K562 (cell line): Measurements from ENCODE around the gene WNT8A. TPM values are rescaled to one million over a fixed set of nuclear protein-coding genes. Genes with fewer than 3 reads are reported as not detected.

Source experiments
- ATAC-seq: fragments of 200-7000 bp; cut with Tn5 transposase; 3 replicates; pipeline ENCODE4 v1.9.1; 2020; ENCODE audit warnings: moderate library complexity
- BruUV-seq: library from RNA; stranded (reverse); fragments of 400-500 nt; replicated peaks from 2 replicates; lab custom pipeline; 2021; lab: Mats Ljungman, UMichigan
- CTCF ChIA-PET: fragments of 300-600 bp; formaldehyde crosslinking; extraction: SDS; loops from one replicate; lab custom pipeline; 2021; ENCODE audit warnings: low intra/inter-chr PET ratio; lab: Yijun Ruan, JAX
- POLR2A ChIA-PET: fragments of 300-600, 350-650 bp; sonication (Branson Sonifier 250); formaldehyde crosslinking; extraction: SDS; loops from one replicate; lab custom pipeline; 2021; ENCODE audit warnings: antibody characterized with exemption, inconsistent platforms; lab: Yijun Ruan, JAX
- DNase-seq, 4 experiments: peaks; one replicate each; pipeline versions ENCODE4 v3.0.0 to v3.0.0-alpha.2; 2011 to 2018; ENCODE audit warnings: low spot score in 3 of 4, mixed read lengths in 3 of 4; ENCODE audit errors: extremely low read depth in 1 of 4
- FAIRE-seq: peaks from 2 replicates; lab custom pipeline; 2011; peaks lifted over from hg19 to GRCh38; lab: Jason Lieb, UNC
- H2AFZ ChIP-seq: 2 replicates; pipeline ENCODE4 v1.6.0; 2011; ENCODE audit warnings: low read depth, low read length, control low read depth, inconsistent platforms
- H3K27ac ChIP-seq: fragments of 200-600 bp; 3 replicates; pipeline ENCODE4 v1.8.0; 2011; ENCODE audit warnings: low read depth, mild to moderate bottlenecking, control low read depth, inconsistent platforms, low read length, moderate library complexity, mixed read lengths; ENCODE audit errors: extremely low read depth
- H3K27me3 ChIP-seq, 2 experiments: fragments of 300-600 bp in 1 of 2; 2 replicates in 1 of 2; 3 replicates in 1 of 2; pipeline versions ENCODE4 v1.6.0 to v1.8.0; 2011; ENCODE audit warnings: inconsistent platforms in 2 of 2, low read length in 2 of 2, mild to moderate bottlenecking in 1 of 2, mixed read lengths in 1 of 2, moderate library complexity in 1 of 2; ENCODE audit not compliant: control insufficient read depth in 2 of 2, insufficient read depth in 2 of 2
- H3K36me3 ChIP-seq: fragments of 300-600 bp; 3 replicates; pipeline ENCODE4 v1.8.0; 2011; ENCODE audit warnings: mild to moderate bottlenecking, low read length, inconsistent platforms; ENCODE audit not compliant: control insufficient read depth, insufficient read depth
- H3K4me1 ChIP-seq, 2 experiments: fragments of 200-600 bp in 1 of 2; replicated peaks in 1 of 2; 2 replicates in 1 of 2; 3 replicates in 1 of 2; pipeline versions ENCODE4 v1.5.1 to v1.8.0; 2011; ENCODE audit warnings: inconsistent platforms in 2 of 2, low read length in 2 of 2, mild to moderate bottlenecking in 1 of 2, mixed read lengths in 1 of 2, moderate library complexity in 1 of 2; ENCODE audit not compliant: control insufficient read depth in 2 of 2, insufficient read depth in 2 of 2
- H3K4me2 ChIP-seq: 2 replicates; pipeline ENCODE4 v1.6.1; 2011; ENCODE audit warnings: low read length, control low read depth, inconsistent platforms, mixed read lengths; ENCODE audit not compliant: insufficient read depth
- H3K4me3 ChIP-seq: fragments of 200-600 bp; sonication (generic), shearing (Covaris generic); 2 replicates; pipeline ENCODE4 v1.5.1; 2016; ENCODE audit warnings: control low read depth, inconsistent platforms
- H3K79me2 ChIP-seq: fragments of 200-600 bp; 3 replicates; pipeline ENCODE4 v1.8.0; 2011; ENCODE audit warnings: low read length, inconsistent platforms; ENCODE audit not compliant: control insufficient read depth, insufficient read depth
- H3K9ac ChIP-seq, 2 experiments: 2 replicates each; pipeline versions ENCODE4 v1.6.0 to v1.6.1; 2011; ENCODE audit warnings: low read depth in 2 of 2, low read length in 2 of 2, control low read depth in 1 of 2, inconsistent platforms in 1 of 2, mild to moderate bottlenecking in 1 of 2, mixed read lengths in 1 of 2; ENCODE audit not compliant: insufficient read depth in 1 of 2
- H3K9me1 ChIP-seq: one replicate; pipeline ENCODE4 v1.6.0; 2011; ENCODE audit warnings: inconsistent platforms, mild to moderate bottlenecking, low read length, moderate library complexity; ENCODE audit not compliant: control insufficient read depth, insufficient read depth
- H3K9me3 ChIP-seq: replicated peaks from 2 replicates; pipeline ENCODE4 v1.5.1; 2011; ENCODE audit warnings: low read depth, low read length, inconsistent platforms; ENCODE audit not compliant: control insufficient read depth, insufficient read depth
- H4K20me1 ChIP-seq: replicated peaks from 2 replicates; pipeline ENCODE4 v1.6.1; 2011; ENCODE audit warnings: low read length, inconsistent platforms, mixed read lengths; ENCODE audit not compliant: control insufficient read depth, insufficient read depth
- HNRNPK ChIP-seq: fragments of 200-400 bp; formaldehyde crosslinking; IDR thresholded peaks from one replicate; pipeline ENCODE4 v1.6.1; 2018; ENCODE audit warnings: mild to moderate bottlenecking, low read depth, low read length; ENCODE audit not compliant: poor library complexity, severe bottlenecking
- KDM2B ChIP-seq: fragments of 250-450 bp; sonication (Bioruptor Pico); IDR thresholded peaks from 2 replicates; pipeline ENCODE4 v1.8.0; 2021; ENCODE audit warnings: mild to moderate bottlenecking, moderate library complexity
- PHF21A ChIP-seq: fragments of 450-650 bp; IDR thresholded peaks from 2 replicates; pipeline ENCODE4 v1.6.1; 2017; ENCODE audit warnings: low read depth, borderline replicate concordance
- RUNX1 ChIP-seq: sonication (generic); IDR thresholded peaks from 2 replicates; pipeline ENCODE4 v1.6.1; 2016; ENCODE audit warnings: antibody characterized with exemption, low read depth
- XRCC5 ChIP-seq: fragments of 200-400 bp; formaldehyde crosslinking; IDR thresholded peaks from 2 replicates; pipeline ENCODE4 v1.6.1; 2017; ENCODE audit warnings: low read depth, mild to moderate bottlenecking, low read length
- ZC3H11A ChIP-seq: IDR thresholded peaks from 2 replicates; pipeline ENCODE4 v1.6.1; 2012; ENCODE audit warnings: low read depth, low read length, improper control_type of control experiment
- WGBS: fragments of 100-300 bp; shearing (Covaris generic); methylation state at CpG from one replicate; pipeline ENCODE4 v1.1.6; 2016; ENCODE audit warnings: low coverage, mixed read lengths; ENCODE audit not compliant: insufficient coverage; ENCODE audit errors: missing lambda C conversion rate; 5-methylcytosine and 5-hydroxymethylcytosine counted together
- in situ Hi-C: fragments of 300-500 bp; cut with MboI; formaldehyde crosslinking; loops from 4 replicates; pipeline ENCODE4 v1.15.0; 2018; ENCODE audit warnings: inconsistent platforms, mixed read lengths
- intact Hi-C: fragments of 100-400 bp; cut with micrococcal nuclease; formaldehyde crosslinking; loops from 2 replicates; pipeline ENCODE4 v1.14.2; 2022
- polyA plus RNA-seq, 8 experiments: library from polyadenylated mRNA; depleted of rRNA in 4 of 8; stranded (reverse) in 5 of 8; unstranded in 3 of 8; fragments of >200 nt; fragmentation: Nextera tagmentation in 2 of 8; fragmentation: Illumina TruSeq in 1 of 8; extraction: Ambion mirVana in 2 of 8; extraction: Trizol in 1 of 8; gene quantifications; 2 replicates each; pipeline versions ENCODE4 v1.2.1 to v1.2.3, GENCODE V29; 2011 to 2014; ENCODE audit warnings: inconsistent platforms in 1 of 8, missing spikeins in 1 of 8
- total RNA-seq, 7 experiments: library from RNA; depleted of rRNA in 6 of 7; stranded (reverse); fragments of >200 nt in 6 of 7; fragmentation: Illumina TruSeq in 2 of 7; extraction: Trizol in 2 of 7; gene quantifications; 2 replicates each; pipeline versions ENCODE4 v1.2.1 to v1.2.3, GENCODE V29; 2011 to 2021; ENCODE audit warnings: low replicate concordance in 1 of 7
- TF ChIP-seq, protein P1 (sequence below): fragments of 250-450 bp; sonication (Bioruptor Pico); IDR thresholded peaks from 2 replicates; pipeline ENCODE4 v1.5.1; 2021; ENCODE audit warnings: mild to moderate bottlenecking

The WNT8A gene
- total and polyA plus RNA-seq, 9 of the 15 experiments (the other 6 are each of a cell fraction or from before 2014, with no cell fraction given) = not detected

DNA sequence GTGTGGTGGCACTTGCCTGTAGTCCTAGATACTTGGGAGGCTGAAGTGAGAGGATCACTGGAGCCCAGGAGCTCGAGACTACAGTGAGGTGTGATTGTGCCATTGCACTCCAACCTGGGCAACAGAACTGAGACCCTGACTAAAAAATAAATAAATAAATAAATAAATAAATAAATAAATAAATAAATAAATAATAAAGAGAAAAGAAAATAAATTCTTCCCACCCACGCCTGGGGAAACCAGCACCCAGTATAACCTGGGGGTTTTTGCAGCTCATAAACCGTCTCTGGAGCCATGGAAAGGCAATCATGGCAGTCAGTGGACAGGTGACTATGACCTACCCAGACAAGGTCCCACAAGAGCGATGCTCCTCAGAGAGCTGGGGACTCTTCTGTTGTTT, 7.9 kb downstream of the WNT8A start:
- Histone ChIP-seq H4K20me1 (peaks cover 5% of the 10 kb centered on the region; the same call in 1 of the 2 replicates), H3K27ac (no peak overlapping the region), H3K4me3 (no peak overlapping the region), H3K9me3 (no peaks in the 10 kb centered on the region), H3K4me2 (no peak overlapping the region), H3K9me1 (no peaks in the 10 kb centered on the region), H3K9ac (no peak overlapping the region), H2AFZ (no peak overlapping the region), H3K27me3 (peaks cover 30 to 42% of the 10 kb centered on the region in 2 experiments), H3K79me2 (no peaks in the 10 kb centered on the region), H3K36me3 (no peaks in the 10 kb centered on the region), H3K4me1 (no peaks in the 10 kb centered on the region)
- POLR2A ChIA-PET = interaction anchor here (1.3 to 2.0 kb wide), 3 partner anchors 9 to 53 kb away, joined by 3 to 10 read pairs (median 5); no protein-coding TSS in a partner anchor
- ATAC-seq (no peak), FAIRE-seq (no peak), DNase-seq (no peak)
- CTCF ChIA-PET = no interaction called here
- intact Hi-C loops (no loop called here), in situ Hi-C loops (no loop called here)
- no peak for TF ChIP-seq PHF21A
- TF ChIP-seq XRCC5 = no peak
- no peak for TF ChIP-seq KDM2B (CRISPR knock-in tag)
- TF ChIP-seq HNRNPK = no peak
- TF ChIP-seq, protein P1, sequence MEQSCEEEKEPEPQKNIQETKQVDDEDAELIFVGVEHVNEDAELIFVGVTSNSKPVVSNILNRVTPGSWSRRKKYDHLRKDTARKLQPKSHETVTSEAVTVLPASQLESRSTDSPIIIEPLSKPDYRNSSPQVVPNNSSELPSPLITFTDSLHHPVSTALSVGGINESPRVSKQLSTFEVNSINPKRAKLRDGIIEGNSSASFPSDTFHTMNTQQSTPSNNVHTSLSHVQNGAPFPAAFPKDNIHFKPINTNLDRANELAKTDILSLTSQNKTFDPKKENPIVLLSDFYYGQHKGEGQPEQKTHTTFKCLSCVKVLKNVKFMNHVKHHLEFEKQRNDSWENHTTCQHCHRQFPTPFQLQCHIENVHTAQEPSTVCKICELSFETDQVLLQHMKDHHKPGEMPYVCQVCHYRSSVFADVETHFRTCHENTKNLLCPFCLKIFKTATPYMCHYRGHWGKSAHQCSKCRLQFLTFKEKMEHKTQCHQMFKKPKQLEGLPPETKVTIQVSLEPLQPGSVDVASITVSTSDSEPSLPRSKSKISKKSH (CRISPR knock-in tag) = no peak
- peak; percentile 64; the same call in 1 of the 2 replicates for TF ChIP-seq ZC3H11A
- no peak for TF ChIP-seq RUNX1
- WGBS = 0% methylated on average over 4 of the region's 4 CpGs
- BruUV-seq = no TSS peak
